Esophagus muscularis mucosa (tissue), 3 donors: ENCODE results near the gene PPP1R14C.

Experiments used
- POLR2A ChIP-seq: fragments of 450-650 bp; IDR thresholded peaks from one replicate; pipeline ENCODE4 v1.6.1; 2017; ENCODE audit warnings: antibody characterized with exemption, moderate library complexity, mild to moderate bottlenecking, low read depth
- TF ChIP-seq, protein P1 (sequence below), 3 experiments: fragments of 200-600 bp in 2 of 3; fragments of 450-650 bp in 1 of 3; sonication (generic) in 2 of 3; IDR thresholded peaks; one replicate each; pipeline ENCODE4 v1.5.1; 2017 to 2019; ENCODE audit warnings: antibody characterized with exemption in 3 of 3, mild to moderate bottlenecking in 2 of 3, moderate library complexity in 1 of 3

- TF ChIP-seq, protein P1, sequence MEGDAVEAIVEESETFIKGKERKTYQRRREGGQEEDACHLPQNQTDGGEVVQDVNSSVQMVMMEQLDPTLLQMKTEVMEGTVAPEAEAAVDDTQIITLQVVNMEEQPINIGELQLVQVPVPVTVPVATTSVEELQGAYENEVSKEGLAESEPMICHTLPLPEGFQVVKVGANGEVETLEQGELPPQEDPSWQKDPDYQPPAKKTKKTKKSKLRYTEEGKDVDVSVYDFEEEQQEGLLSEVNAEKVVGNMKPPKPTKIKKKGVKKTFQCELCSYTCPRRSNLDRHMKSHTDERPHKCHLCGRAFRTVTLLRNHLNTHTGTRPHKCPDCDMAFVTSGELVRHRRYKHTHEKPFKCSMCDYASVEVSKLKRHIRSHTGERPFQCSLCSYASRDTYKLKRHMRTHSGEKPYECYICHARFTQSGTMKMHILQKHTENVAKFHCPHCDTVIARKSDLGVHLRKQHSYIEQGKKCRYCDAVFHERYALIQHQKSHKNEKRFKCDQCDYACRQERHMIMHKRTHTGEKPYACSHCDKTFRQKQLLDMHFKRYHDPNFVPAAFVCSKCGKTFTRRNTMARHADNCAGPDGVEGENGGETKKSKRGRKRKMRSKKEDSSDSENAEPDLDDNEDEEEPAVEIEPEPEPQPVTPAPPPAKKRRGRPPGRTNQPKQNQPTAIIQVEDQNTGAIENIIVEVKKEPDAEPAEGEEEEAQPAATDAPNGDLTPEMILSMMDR (IDR thresholded peaks at IDR 0.05) = no peak
- TF ChIP-seq POLR2A = no peak
Observed at GRCh38 chr6:150183105-150183504, 40.3 kb downstream of the PPP1R14C start.
